Testis (tissue), 3 donors: ENCODE measurements around the gene LZTS3. TPM values are rescaled to one million over a fixed set of nuclear protein-coding genes. Genes with fewer than 3 reads are reported as not detected.

Source experiments
- DNase-seq: peaks from one replicate; pipeline ENCODE4 v3.0.0-alpha.2; 2019
- H3K27ac ChIP-seq, 2 donors: fragments of 200-600 bp; sonication (generic); one replicate each; pipeline ENCODE4 v1.5.1; 2019
- H3K27me3 ChIP-seq: fragments of 200-600 bp; sonication (generic); one replicate; pipeline ENCODE4 v1.5.1; 2019
- H3K36me3 ChIP-seq: fragments of 200-600 bp; sonication (generic); one replicate; pipeline ENCODE4 v1.5.1; 2017; ENCODE audit warnings: low read depth; ENCODE audit errors: missing control alignments
- H3K4me1 ChIP-seq: fragments of 200-600 bp; sonication (generic); one replicate; pipeline ENCODE4 v1.5.1; 2019
- H3K4me3 ChIP-seq, 2 donors: fragments of 200-600 bp; sonication (generic); one replicate each; pipeline ENCODE4 v1.5.1; 2017 to 2019
- H3K9me3 ChIP-seq: fragments of 200-600 bp; sonication (generic); one replicate; pipeline ENCODE4 v1.5.1; 2017
- POLR2A ChIP-seq: fragments of 450-650 bp; IDR thresholded peaks from one replicate; pipeline ENCODE4 v1.6.1; 2017; ENCODE audit warnings: antibody characterized with exemption, mild to moderate bottlenecking, moderate library complexity
- WGBS, 2 donors: methylation state at CpG; one replicate each; pipeline ENCODE4 v1.1.5; 2018; 5-methylcytosine and 5-hydroxymethylcytosine counted together
- intact Hi-C: fragments of 100-400 bp; cut with DNase I; formaldehyde crosslinking; loops from one replicate; pipeline ENCODE4 v1.15.1; 2023; ENCODE audit warnings: low total_unique reads
- polyA plus RNA-seq: library from polyadenylated mRNA; stranded (reverse); fragments of 350-450 nt; fragmentation: Illumina TruSeq; extraction: RNeasy Lipid Tissue Mini Kit (QIAGEN cat#74804); gene quantifications from one replicate; pipeline ENCODE4 v1.2.3, GENCODE V29; 2014; ENCODE audit warnings: low read depth, low replicate concordance; ENCODE audit not compliant: insufficient read depth
- total RNA-seq, 2 donors: library from RNA; depleted of rRNA; stranded (reverse); fragments of >200 nt; gene quantifications; one replicate each; pipeline ENCODE4 v1.2.3, GENCODE V29; 2016
- TF ChIP-seq, protein P1 (sequence below), 3 experiments: fragments of 450-650 bp in 2 of 3; fragments of 200-600 bp in 1 of 3; sonication (generic) in 1 of 3; IDR thresholded peaks; one replicate each; pipeline ENCODE4 v1.5.1; 2016 to 2019; ENCODE audit warnings: antibody characterized with exemption in 3 of 3, mild to moderate bottlenecking in 2 of 3, moderate library complexity in 1 of 3

Gene LZTS3
- total and polyA plus RNA-seq, 3 donors from 2014 or later: 7.2 to 16.8 (median 13.9) TPM

GRCh38 chr20:3134151-3134550 is 39.2 kb downstream of the LZTS3 start:
- no peak overlapping the region for H3K27ac ChIP-seq
- DNase-seq: no peak
- H3K9me3 ChIP-seq: no peaks in the 10 kb centered on the region
- no peak for TF ChIP-seq POLR2A
- TF ChIP-seq, protein P1, sequence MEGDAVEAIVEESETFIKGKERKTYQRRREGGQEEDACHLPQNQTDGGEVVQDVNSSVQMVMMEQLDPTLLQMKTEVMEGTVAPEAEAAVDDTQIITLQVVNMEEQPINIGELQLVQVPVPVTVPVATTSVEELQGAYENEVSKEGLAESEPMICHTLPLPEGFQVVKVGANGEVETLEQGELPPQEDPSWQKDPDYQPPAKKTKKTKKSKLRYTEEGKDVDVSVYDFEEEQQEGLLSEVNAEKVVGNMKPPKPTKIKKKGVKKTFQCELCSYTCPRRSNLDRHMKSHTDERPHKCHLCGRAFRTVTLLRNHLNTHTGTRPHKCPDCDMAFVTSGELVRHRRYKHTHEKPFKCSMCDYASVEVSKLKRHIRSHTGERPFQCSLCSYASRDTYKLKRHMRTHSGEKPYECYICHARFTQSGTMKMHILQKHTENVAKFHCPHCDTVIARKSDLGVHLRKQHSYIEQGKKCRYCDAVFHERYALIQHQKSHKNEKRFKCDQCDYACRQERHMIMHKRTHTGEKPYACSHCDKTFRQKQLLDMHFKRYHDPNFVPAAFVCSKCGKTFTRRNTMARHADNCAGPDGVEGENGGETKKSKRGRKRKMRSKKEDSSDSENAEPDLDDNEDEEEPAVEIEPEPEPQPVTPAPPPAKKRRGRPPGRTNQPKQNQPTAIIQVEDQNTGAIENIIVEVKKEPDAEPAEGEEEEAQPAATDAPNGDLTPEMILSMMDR (IDR thresholded peaks at IDR 0.05): no peak
- no peaks in the 10 kb centered on the region for H3K36me3 ChIP-seq
- no peaks in the 10 kb centered on the region for H3K27me3 ChIP-seq
- H3K4me3 ChIP-seq: no peak overlapping the region
- H3K4me1 ChIP-seq: no peaks in the 10 kb centered on the region
- intact Hi-C loops: no loop called here
- WGBS, 2 donors: 89 to 93% methylated on average over 3 of the region's 3 CpGs

- no peak overlapping the region for H3K4me3 ChIP-seq
- DNase-seq: no peak
- no peaks in the 10 kb centered on the region for H3K36me3 ChIP-seq
- intact Hi-C loops: no loop called here
- 82 to 91% methylated on average over 2 of the region's 2 CpGs for WGBS, 2 donors
- no peaks in the 10 kb centered on the region for H3K27me3 ChIP-seq
- no peaks in the 10 kb centered on the region for H3K9me3 ChIP-seq
- TF ChIP-seq, protein P1 (IDR thresholded peaks at IDR 0.05): no peak
- TF ChIP-seq POLR2A: no peak
- H3K4me1 ChIP-seq: no peaks in the 10 kb centered on the region
- no peak overlapping the region for H3K27ac ChIP-seq
Measured at GRCh38 chr20:3133155-3133554, 40.2 kb downstream of the LZTS3 start.

DNA sequence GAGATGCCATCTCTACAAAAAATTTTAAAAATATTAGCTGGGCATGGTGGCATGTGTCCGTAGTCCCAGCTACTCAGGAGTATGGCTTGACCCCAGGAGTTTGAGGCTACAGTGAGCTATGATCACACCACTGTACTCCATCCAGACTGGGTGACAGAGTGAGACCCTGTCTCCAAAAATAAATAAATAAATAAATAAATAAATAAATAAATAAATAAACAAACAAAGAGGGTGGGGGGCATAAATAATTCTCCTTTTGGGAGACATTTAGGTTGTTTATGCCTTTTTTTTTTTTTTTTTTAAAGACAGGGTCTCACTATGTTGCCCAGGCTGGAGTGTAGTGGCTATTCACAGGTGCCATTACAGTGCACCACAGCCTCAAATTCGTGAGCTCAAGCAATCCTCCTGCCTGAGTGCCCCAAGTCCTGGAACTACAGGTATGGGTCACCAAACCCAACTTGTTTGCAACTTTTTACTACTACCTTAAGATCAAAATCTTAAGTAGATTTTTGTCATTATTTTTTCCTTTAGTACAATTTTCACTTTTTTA is 43.2 kb downstream of the LZTS3 start:
- H3K27me3 ChIP-seq: no peaks in the 10 kb centered on the region
- no peak for DNase-seq
- H3K4me1 ChIP-seq: no peaks in the 10 kb centered on the region
- no peaks in the 10 kb centered on the region for H3K36me3 ChIP-seq
- intact Hi-C loops: no loop called here
- H3K4me3 ChIP-seq: no peak overlapping the region
- H3K9me3 ChIP-seq: no peaks in the 10 kb centered on the region
- whole genome bisulfite sequencing, 2 donors: 94 to 95% methylated on average over 2 of the region's 2 CpGs
- TF ChIP-seq, protein P1 (IDR thresholded peaks at IDR 0.05): no peak
- H3K27ac ChIP-seq: no peak overlapping the region

GRCh38 chr20:3129094-3129493 is 44.3 kb downstream of the LZTS3 start:
- Histone ChIP-seq H3K27ac (no peak overlapping the region), H3K4me1 (no peaks in the 10 kb centered on the region), H3K4me3 (no peak overlapping the region), H3K27me3 (no peaks in the 10 kb centered on the region), H3K9me3 (no peaks in the 10 kb centered on the region), H3K36me3 (no peaks in the 10 kb centered on the region)
- no peak for DNase-seq
- TF ChIP-seq, protein P1 (IDR thresholded peaks at IDR 0.05): no peak
- TF ChIP-seq POLR2A: no peak
- intact Hi-C loops: no loop called here
- WGBS, 2 donors: 67 to 79% methylated on average over 4 of the region's 4 CpGs

- 86 to 92% methylated on average over 8 of the region's 8 CpGs for WGBS, 2 donors
Measured at GRCh38 chr20:3128275-3128984, 44.9 kb downstream of the LZTS3 start.

More at GRCh38 chr20:3128275-3128984, 44.9 kb downstream of the LZTS3 start:
- no peak for DNase-seq
- H3K27ac ChIP-seq: no peak overlapping the region
- TF ChIP-seq POLR2A: no peak
- TF ChIP-seq, protein P1 (IDR thresholded peaks at IDR 0.05): no peak
- intact Hi-C loops: no loop called here
- H3K27me3 ChIP-seq: no peaks in the 10 kb centered on the region
- no peaks in the 10 kb centered on the region for H3K9me3 ChIP-seq
- H3K36me3 ChIP-seq: no peaks in the 10 kb centered on the region
- H3K4me3 ChIP-seq: no peak overlapping the region
- H3K4me1 ChIP-seq: no peaks in the 10 kb centered on the region
